ENCODE data around the gene TRAPPC12. TPM values are rescaled to one million over a fixed set of nuclear protein-coding genes. Genes with fewer than 3 reads are reported as not detected.
A peak's percentile ranks its signal among the peaks of the same experiment; 100 is the strongest.
"Not testable (repeated sequence)": the region's sequence is repeated elsewhere in the genome, so short reads cannot be mapped to it uniquely, and the experiment has no call there.

Gene TRAPPC12
- total RNA-seq (2014; rRNA removed; shearing (Covaris generic)) = 63.2 and 74.4 TPM in 2 replicates
- 36.1 and 40.3 TPM in 2 replicates for polyA plus RNA-seq (2015; cell fraction: cytosol; rRNA removed)
- 73.2 and 84.2 TPM in 2 replicates for polyA plus RNA-seq (2015; cell fraction: nucleus; rRNA removed)

DNA sequence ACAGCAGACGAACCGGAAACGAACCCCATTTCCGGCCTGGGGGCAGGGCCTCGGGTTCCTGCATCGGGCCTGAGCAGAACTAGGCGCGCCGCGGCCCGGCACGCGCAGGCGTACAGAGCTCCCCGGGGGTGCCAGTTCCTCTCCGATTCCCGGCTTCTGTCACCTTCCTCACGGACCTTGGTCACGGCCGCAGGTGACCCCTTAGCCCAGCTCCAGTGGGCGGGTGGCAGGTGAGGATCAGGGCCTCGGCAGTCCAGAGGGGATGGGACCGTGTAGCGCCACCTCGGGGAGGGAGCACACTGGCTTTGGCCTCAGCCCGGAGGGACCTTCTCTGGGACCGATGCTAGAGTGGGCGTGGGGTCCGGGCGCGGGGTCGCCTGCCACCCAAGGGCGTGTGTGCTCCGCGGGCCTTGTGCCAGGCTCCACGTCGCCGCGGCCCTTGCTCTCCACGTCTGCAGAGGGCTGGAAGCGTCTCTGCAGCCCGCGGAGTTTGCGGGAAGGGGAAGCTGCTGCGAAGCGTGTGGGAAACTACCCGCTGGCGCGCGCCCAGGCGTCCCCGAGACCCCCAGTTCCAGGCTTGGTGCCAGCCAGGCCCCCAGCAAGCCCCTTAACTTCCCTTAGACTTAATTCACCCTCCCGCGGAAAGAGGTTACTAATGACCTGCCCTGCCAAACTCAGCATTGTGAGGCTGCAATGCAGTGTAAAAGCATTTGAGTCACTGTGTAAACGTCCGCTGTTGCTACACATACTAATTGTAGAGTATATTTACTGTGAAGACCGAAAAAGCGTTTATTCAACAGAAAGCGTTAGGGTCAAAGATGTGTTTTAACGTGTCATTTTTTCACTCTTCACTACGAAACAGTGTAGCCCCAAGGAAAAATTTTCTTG, at the start of gene TRAPPC12:
TSS of gene TRAPPC12 (plus strand) at position 48 of the 888 bp plus-strand sequence. CDS start 7,930 bp downstream, outside the sequence.
- DNase-seq (ENCODE audit: low read depth) = peak; percentile 89

GRCh38 chr2:3332133-3332532, 47.4 kb upstream of the TRAPPC12 start:
- DNase-seq (ENCODE audit: low read depth) = no peak

- no peak for DNase-seq (ENCODE audit: low read depth)
Measured at GRCh38 chr2:3334392-3335345, 44.8 kb upstream of the TRAPPC12 start.

GRCh38 chr2:3336844-3337243, 42.6 kb upstream of the TRAPPC12 start:
- DNase-seq (ENCODE audit: low read depth) = no peak

DNA sequence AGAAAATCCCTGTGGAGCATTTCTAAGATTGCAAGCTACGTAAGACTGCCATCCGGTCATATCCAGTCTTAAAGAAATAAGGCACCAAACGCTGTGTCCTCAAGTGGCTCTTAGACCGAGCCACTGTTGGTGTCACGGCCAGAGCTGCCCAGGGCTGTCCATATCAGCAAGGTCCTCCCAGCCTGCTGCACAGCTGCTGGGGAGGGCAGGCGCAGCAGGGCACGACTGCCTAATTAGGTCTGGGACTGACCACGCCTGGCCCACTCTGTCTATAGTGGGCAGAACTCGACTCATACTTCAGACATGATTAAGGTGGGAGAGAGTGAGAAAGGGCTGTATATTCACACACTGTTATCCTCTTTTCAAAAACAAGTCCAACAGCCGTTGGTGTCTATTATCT, 41.2 kb upstream of the TRAPPC12 start:
- no peak for DNase-seq (ENCODE audit: low read depth)

- DNase-seq (ENCODE audit: low read depth) = no peak
Measured at GRCh38 chr2:3340144-3340543, 39.4 kb upstream of the TRAPPC12 start.

DNA sequence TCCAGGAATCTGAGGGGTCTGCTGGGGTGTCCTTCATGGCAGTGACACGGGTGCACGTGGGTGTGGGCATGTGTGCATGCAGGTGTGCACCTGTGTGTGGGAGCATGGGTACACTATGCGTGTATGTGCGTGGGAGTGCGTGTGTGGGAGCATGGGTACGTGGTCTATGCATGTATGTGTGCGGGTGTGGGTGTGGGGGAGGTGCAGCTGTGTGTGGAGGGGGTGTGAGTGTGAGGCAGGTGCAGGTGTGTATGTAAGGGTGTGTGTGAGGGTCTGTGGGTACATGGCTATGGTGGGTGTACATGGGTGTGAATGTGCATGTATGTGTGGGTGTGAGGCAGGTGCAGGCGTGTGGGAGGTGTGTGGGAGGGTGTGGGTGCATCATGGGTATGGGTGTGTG, 38.2 kb upstream of the TRAPPC12 start:
- no peak for DNase-seq (ENCODE audit: low read depth)

- DNase-seq (ENCODE audit: low read depth) = no peak
Measured at GRCh38 chr2:3342324-3342723, 37.2 kb upstream of the TRAPPC12 start.

DNA sequence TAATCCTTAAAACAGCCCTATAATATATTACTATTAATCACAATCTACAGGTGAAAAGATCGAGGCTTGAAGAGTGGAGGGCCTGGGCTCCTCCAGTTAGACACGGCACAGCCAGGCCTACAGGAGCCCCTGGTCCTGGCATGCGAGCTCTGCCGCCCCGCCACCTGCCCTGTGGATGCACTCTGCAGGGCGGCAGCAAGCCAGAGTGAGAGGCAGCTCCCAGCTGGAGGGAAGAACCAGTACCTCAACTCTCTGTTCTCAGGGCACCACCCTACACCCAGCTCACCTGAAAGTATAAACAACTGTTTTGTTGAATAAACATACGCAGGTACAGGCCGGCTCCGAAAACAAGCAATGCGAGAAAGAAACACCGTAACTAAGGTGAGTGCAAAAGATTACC, 36.5 kb upstream of the TRAPPC12 start:
- DNase-seq (ENCODE audit: low read depth) = no peak

DNA sequence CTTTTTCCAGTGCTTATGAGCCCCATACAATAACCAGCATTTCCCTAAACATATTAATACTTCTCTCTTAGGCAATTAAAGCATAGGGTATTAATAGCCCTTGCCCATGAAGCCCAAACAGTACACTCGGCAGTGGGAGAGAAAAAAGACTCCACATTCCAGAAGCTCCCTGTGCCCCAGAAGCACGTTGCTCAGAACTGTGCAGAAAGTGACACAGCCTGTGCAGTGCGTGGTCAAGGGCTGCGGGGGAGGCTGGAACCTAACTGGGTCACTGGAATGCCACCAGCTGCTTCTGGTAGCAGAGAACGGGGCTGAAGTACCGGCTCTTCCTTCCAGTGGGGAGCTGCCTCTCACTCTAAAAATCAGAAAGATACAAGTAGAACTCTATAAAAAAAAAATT, 34.6 kb upstream of the TRAPPC12 start:
- DNase-seq (ENCODE audit: low read depth) = no peak

DNA sequence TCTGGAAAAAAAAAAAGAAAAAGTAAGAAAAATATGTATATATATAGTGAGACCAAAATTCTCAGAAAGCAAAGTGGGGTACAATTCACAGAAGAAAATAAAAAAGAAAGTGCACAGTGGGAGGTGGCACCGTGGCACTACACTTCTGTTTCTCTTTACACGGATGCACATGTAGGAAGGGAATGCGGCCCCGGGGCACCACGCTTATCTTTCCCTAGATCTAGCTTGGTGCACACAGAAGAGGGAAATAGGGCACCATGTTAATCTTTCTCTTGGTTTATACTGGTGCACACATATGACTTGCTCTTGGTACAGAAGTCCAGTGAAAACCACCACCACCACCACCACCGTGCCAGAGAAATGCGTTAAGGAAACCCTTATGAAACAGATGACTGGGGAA, 33.9 kb upstream of the TRAPPC12 start:
- DNase-seq (ENCODE audit: low read depth) = no peak

- no peak for DNase-seq (ENCODE audit: low read depth)
Measured at GRCh38 chr2:3348767-3349166, 30.7 kb upstream of the TRAPPC12 start.

GRCh38 chr2:3349211-3349693, 30.2 kb upstream of the TRAPPC12 start:
- DNase-seq (ENCODE audit: low read depth) = no peak

- DNase-seq (ENCODE audit: low read depth) = no peak
Measured at GRCh38 chr2:3354986-3355385, 24.5 kb upstream of the TRAPPC12 start.

DNA sequence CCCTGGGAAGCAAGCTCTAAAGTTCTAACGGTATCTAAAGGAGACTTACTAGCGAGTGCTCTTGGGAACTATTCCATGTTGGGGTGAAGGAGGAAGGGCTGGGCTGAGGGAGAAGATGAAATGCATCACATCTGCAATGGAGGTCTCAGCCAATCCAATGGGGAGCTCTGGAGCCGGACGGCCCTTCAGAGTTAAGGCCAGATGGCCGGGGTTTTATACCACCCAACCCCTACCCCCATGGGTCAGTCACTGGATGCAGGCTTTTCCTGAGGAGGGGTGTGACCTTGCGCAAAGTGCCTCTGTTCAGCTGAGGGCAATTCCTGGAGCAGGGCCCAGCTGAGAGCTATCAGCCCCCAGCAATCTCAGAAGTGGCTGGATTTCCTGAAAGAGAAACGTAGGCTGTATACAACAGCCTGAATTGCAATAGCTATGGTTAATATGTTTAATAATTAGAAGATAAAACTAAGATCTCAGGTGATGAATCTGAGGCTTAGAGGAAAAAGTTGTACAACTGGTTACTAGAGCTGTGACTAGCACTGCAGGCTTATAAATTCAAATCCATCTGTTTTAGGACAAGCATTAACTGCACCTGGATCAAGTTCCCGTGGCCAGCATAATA, 23.4 kb upstream of the TRAPPC12 start:
- no peak for DNase-seq (ENCODE audit: low read depth)

- no peak for DNase-seq (ENCODE audit: low read depth)
Measured at GRCh38 chr2:3356799-3357198, 22.7 kb upstream of the TRAPPC12 start.

GRCh38 chr2:3357446-3357845, 22.0 kb upstream of the TRAPPC12 start:
- not testable (repeated sequence) for DNase-seq (ENCODE audit: low read depth)

DNA sequence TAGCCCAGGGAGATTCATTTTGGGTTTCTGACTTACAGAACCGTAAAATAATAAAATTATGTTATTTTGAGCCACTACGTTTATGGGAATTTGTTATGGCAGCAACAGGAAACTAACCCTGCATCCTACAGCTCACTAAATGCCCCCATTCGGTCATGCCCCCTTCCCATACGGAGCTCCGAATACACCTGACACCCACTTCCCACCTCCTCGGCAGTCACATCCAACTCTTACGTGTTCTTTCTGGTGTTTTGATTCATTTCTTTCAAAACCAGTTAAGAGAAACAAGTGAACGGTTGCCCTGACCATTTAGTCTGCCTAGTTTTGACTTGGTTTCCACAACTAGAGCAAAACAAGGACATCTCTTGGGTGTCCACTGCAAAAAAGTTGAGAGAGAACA, 21.6 kb upstream of the TRAPPC12 start:
- DNase-seq (ENCODE audit: low read depth) = no peak

GRCh38 chr2:3361518-3362389, 17.7 kb upstream of the TRAPPC12 start:
- DNase-seq (ENCODE audit: low read depth) = no peak

- DNase-seq (ENCODE audit: low read depth) = no peak
Measured at GRCh38 chr2:3365219-3365618, 14.3 kb upstream of the TRAPPC12 start.
